H1 (cell line): ENCODE data around the gene ERN2. TPM values are rescaled to one million over a fixed set of nuclear protein-coding genes. Genes with fewer than 3 reads are reported as not detected.

Source experiments
- ASH2L ChIP-seq: fragments of 200-600, 300-600 bp; sonication (generic); IDR thresholded peaks from one replicate; pipeline ENCODE4 v1.7.1; 2017; ENCODE audit warnings: low read length
- ATF2 ChIP-seq: IDR thresholded peaks from 2 replicates; pipeline ENCODE4 v1.6.1; 2012; ENCODE audit warnings: low read length, inconsistent platforms
- BACH1 ChIP-seq: IDR thresholded peaks from 2 replicates; pipeline ENCODE4 v1.6.1; 2012; ENCODE audit warnings: low read length, improper control_type of control experiment
- BCL11A ChIP-seq, 2 experiments: IDR thresholded peaks; one replicate each; pipeline ENCODE4 v1.6.1; 2011; ENCODE audit warnings: low read depth in 2 of 2, low read length in 2 of 2, mild to moderate bottlenecking in 2 of 2
- CBX8 ChIP-seq: fragments of 300-800, 300-1000 bp; sonication (generic); IDR thresholded peaks from 2 replicates; pipeline ENCODE4 v1.7.1; 2016; ENCODE audit warnings: low read depth, low read length, borderline replicate concordance
- CREB1 ChIP-seq: IDR thresholded peaks from 2 replicates; pipeline ENCODE4 v1.6.1; 2012; ENCODE audit warnings: inconsistent platforms
- E2F6 ChIP-seq: IDR thresholded peaks from 2 replicates; pipeline ENCODE4 v1.6.1; 2012; ENCODE audit warnings: inconsistent platforms
- EGR1 ChIP-seq: IDR thresholded peaks from 2 replicates; pipeline ENCODE4 v1.6.1; 2011; ENCODE audit warnings: low read depth, low read length, borderline replicate concordance
- FOSL1 ChIP-seq: IDR thresholded peaks from 2 replicates; pipeline ENCODE4 v1.6.1; 2011; ENCODE audit warnings: mild to moderate bottlenecking, low read depth, low read length, moderate library complexity; ENCODE audit not compliant: insufficient read depth
- JUND ChIP-seq: IDR thresholded peaks from 2 replicates; pipeline ENCODE4 v1.6.1; 2011; ENCODE audit warnings: mild to moderate bottlenecking, improper control_type of control experiment, low read length
- MAFK ChIP-seq: IDR thresholded peaks from 2 replicates; pipeline ENCODE4 v1.6.1; 2012; ENCODE audit warnings: low read depth, mild to moderate bottlenecking, improper control_type of control experiment, low read length
- NRF1 ChIP-seq: IDR thresholded peaks from 2 replicates; pipeline ENCODE4 v1.6.1; 2011; ENCODE audit warnings: mild to moderate bottlenecking, low read depth, low read length, improper control_type of control experiment
- POLR2A ChIP-seq, 2 experiments: IDR thresholded peaks; 1 replicate in 1 of 2; 2 replicates in 1 of 2; pipeline ENCODE4 v1.6.1; 2011; ENCODE audit warnings: low read depth in 2 of 2, low read length in 2 of 2, mild to moderate bottlenecking in 2 of 2; ENCODE audit errors: control extremely low read depth in 1 of 2
- RAD21 ChIP-seq, 2 experiments: IDR thresholded peaks in 1 of 2; conservative IDR thresholded peaks in 1 of 2; 2 replicates each; pipeline ENCODE4 v1.6.1; 2011; ENCODE audit warnings: low read depth in 2 of 2, low read length in 2 of 2, improper control_type of control experiment in 1 of 2, inconsistent platforms in 1 of 2, mild to moderate bottlenecking in 1 of 2, moderate library complexity in 1 of 2
- RFX5 ChIP-seq: IDR thresholded peaks from 2 replicates; pipeline ENCODE4 v1.6.1; 2011; ENCODE audit warnings: low read depth, low read length, improper control_type of control experiment, borderline replicate concordance
- RNF2 ChIP-seq: fragments of 200-900, 300-1000 bp; sonication (generic); IDR thresholded peaks from 2 replicates; pipeline ENCODE4 v1.7.1; 2016; ENCODE audit warnings: borderline replicate concordance, low read depth, mild to moderate bottlenecking, antibody characterized with exemption, low read length; ENCODE audit not compliant: poor library complexity, severe bottlenecking; ENCODE audit errors: missing control alignments
- RXRA ChIP-seq: IDR thresholded peaks from 2 replicates; pipeline ENCODE4 v1.6.1; 2011; ENCODE audit warnings: low read depth, mild to moderate bottlenecking, low read length, moderate library complexity; ENCODE audit not compliant: insufficient read depth
- SIN3A ChIP-seq, 2 experiments: IDR thresholded peaks in 1 of 2; conservative IDR thresholded peaks in 1 of 2; 2 replicates each; pipeline ENCODE4 v1.6.1; 2011 to 2012; ENCODE audit warnings: low read length in 2 of 2, improper control_type of control experiment in 1 of 2, low read depth in 1 of 2, mild to moderate bottlenecking in 1 of 2
- SIX5 ChIP-seq: IDR thresholded peaks from 2 replicates; pipeline ENCODE4 v1.6.1; 2011; ENCODE audit warnings: mild to moderate bottlenecking, low read depth, low read length
- SUZ12 ChIP-seq: fragments of 200-600 bp; sonication (generic); IDR thresholded peaks from 2 replicates; pipeline ENCODE4 v1.6.1; 2012; ENCODE audit warnings: mild to moderate bottlenecking, inconsistent platforms, low read length, moderate library complexity, mixed read lengths
- TAF7 ChIP-seq: optimal IDR thresholded peaks from 2 replicates; pipeline ENCODE3; 2011; ENCODE audit warnings: low read depth, mild to moderate bottlenecking, inconsistent platforms, low read length, moderate library complexity, borderline replicate concordance
- YY1 ChIP-seq: IDR thresholded peaks from 2 replicates; pipeline ENCODE4 v1.6.1; 2011; ENCODE audit warnings: low read depth, mild to moderate bottlenecking, low read length
- polyA plus RNA-seq, 7 experiments: library from polyadenylated mRNA; depleted of rRNA in 3 of 7; stranded (reverse) in 5 of 7; unstranded in 2 of 7; fragments of >200 nt in 5 of 7; fragments of 200-250 nt in 2 of 7; gene quantifications; 1 replicate in 5 of 7; 2 replicates in 1 of 7; 4 replicates in 1 of 7; pipeline versions ENCODE4 v1.2.1 to v1.2.3, GENCODE V29; 2011 to 2013; ENCODE audit warnings: missing spikeins in 2 of 7, mixed read lengths in 2 of 7
- total RNA-seq: library from RNA; stranded (reverse); fragmentation: NEBNext Ultra II Directional; extraction: Animal tissue kit (Norgen Biotek cat#: 25700); gene quantifications from 2 replicates; pipeline ENCODE4 v1.2.1, GENCODE V29; 2021

The ERN2 gene
- total and polyA plus RNA-seq, 2 of the 8 experiments (the other 6 are each of a cell fraction or from before 2014, with no cell fraction given) = 2.4 to 4.4 TPM

GRCh38 chr16:23694644-23695373 lies 18.2 kb downstream of the ERN2 start (continued):
- TF ChIP-seq ATF2 (no peak), BACH1 (no peak), YY1 (peak; percentile 68; the same call in 1 of the 2 replicates), TAF7 (peak; percentile 38), BCL11A (IDR thresholded peaks at IDR 0.05; ENCODE audit: low read depth in 2 of 2, low read length in 2 of 2) (no peak), RNF2 (no peak), ASH2L (peak; percentile 59), NRF1 (no peak), POLR2A (IDR thresholded peaks at IDR 0.05; ENCODE audit: control extremely low read depth in 1 of 2, low read depth in 2 of 2, low read length in 2 of 2) (no peak), SIN3A (conservative IDR thresholded peaks at IDR 0.05 in 1 of 2, IDR thresholded peaks at IDR 0.05 in 1 of 2; ENCODE audit: low read depth in 1 of 2, low read length in 2 of 2) (peak; percentile 94 to 95), EGR1 (peak; percentile 94), SIX5 (no peak), RXRA (no peak), SUZ12 (no peak), RFX5 (peak; percentile 62; the same call in 1 of the 2 replicates), RAD21 (IDR thresholded peaks at IDR 0.05 in 1 of 2, conservative IDR thresholded peaks at IDR 0.05 in 1 of 2; ENCODE audit: low read depth in 2 of 2, low read length in 2 of 2) (peak in 1 of 2 experiments; percentile 20; a peak in 2 of 4 replicates), JUND (peak; percentile 61; the same call in 1 of the 2 replicates), CBX8 (no peak), E2F6 (no peak; the same call in 1 of the 2 replicates), FOSL1 (no peak), MAFK (no peak), CREB1 (peak; percentile 71)
